Jurkat, Clone E6-1 (cell line): Measurements from ENCODE around the gene DYNC2I2.
"Not testable (repeated sequence)": the region's sequence is repeated elsewhere in the genome, so short reads cannot be mapped to it uniquely, and the experiment has no call there.

ENCODE experiments used
- DNase-seq: peaks from one replicate; pipeline ENCODE4 v3.0.0-alpha.2; 2011; ENCODE audit warnings: low read depth, low spot score
- H3K4me3 ChIP-seq: 2 replicates; pipeline ENCODE4 v1.5.1; 2011; ENCODE audit warnings: mild to moderate bottlenecking, low read length, control low read depth, moderate library complexity

DYNC2I2 gene

DNA sequence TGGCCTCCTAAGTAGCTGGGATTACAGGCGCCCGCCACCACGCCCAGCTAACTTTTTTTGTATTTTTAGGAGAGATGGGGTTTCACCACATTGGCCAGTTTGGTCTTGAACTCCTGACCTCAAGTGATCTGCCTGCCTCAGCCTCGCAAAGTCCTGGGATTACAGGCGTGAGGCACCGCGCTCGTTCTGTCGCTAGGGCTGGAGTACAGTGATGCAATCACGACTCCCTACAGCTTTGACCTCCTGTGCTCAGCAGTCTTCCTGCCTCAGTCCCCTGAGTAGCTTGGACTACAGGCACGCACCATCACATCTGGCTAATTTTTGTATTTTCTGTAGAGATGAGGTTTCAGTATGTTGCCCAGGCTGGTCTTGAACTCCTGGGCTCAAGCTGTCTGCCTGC is 69.7 kb downstream of the DYNC2I2 start:
- H3K4me3 ChIP-seq, DNase-seq: not testable (repeated sequence)

DNA sequence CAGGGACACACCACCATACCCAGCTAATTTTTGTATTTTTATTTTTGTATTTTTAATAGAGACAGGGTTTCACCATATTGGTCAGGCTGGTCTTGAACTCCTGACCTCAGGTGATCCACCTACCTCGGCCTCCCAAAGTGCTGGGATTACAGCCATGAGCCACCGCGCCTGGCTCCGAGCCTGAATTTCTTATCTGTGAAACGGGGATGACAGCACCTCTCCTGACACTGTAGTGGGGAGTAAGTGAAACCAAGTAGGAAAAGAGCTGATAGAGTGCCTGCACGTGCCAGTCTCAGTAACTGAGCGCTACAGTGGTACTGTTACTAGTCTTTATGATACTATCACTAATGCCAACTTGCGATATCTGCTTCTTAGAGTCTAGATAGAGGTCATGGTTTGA is 71.5 kb downstream of the DYNC2I2 start:
- not testable (repeated sequence) for H3K4me3 ChIP-seq, DNase-seq
